Epithelial cell of umbilical artery (primary cell): ENCODE results near the gene SLC10A6. TPM values are rescaled to one million over a fixed set of nuclear protein-coding genes. Genes with fewer than 3 reads are reported as not detected.

Source experiments
- total RNA-seq: library from RNA; depleted of rRNA; stranded (reverse); fragments of >200 nt; gene quantifications from 2 replicates; pipeline ENCODE4 v1.2.3, GENCODE V29; 2014

SLC10A6 gene, protein sequence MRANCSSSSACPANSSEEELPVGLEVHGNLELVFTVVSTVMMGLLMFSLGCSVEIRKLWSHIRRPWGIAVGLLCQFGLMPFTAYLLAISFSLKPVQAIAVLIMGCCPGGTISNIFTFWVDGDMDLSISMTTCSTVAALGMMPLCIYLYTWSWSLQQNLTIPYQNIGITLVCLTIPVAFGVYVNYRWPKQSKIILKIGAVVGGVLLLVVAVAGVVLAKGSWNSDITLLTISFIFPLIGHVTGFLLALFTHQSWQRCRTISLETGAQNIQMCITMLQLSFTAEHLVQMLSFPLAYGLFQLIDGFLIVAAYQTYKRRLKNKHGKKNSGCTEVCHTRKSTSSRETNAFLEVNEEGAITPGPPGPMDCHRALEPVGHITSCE
- total RNA-seq, result not detected in 2 replicates

DNA sequence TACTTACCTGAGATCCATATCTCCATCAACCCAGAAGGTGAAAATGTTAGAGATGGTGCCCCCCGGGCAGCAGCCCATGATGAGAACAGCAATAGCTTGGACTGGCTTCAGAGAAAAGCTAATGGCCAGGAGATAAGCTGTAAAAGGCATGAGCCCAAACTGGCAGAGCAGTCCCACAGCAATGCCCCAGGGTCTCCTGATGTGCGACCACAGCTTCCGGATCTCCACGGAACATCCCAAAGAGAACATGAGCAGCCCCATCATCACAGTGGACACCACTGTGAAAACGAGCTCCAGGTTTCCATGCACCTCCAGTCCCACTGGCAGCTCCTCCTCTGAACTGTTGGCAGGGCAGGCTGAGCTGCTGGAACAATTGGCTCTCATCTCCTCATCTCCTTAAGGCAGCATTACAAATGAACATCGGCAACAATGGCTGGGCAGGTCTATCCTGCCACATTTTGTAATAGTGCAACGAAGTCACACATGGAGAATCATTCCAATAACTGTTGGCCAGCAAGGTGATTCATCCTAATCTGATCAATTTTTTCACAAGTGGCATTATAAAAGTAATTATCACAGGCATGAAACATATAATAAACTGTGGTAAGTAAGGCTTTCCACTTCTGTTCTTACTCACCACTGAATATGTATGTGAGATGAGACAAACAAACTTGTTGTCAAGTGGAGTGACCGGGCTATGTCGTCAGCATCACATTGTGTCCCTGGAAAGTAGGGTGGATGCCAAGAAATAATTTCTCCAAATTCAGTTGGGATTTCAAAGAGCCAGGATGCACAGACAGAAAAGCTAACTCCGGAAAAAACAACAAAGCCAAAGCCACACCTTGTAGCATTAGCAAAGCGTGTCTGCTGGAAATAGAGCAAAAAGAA lies at the start of gene SLC10A6:
Gene SLC10A6, minus strand, starts transcription at position 653 of the 888 bp plus-strand sequence. Its CDS starts 269 bp downstream, at position 384.

DNA sequence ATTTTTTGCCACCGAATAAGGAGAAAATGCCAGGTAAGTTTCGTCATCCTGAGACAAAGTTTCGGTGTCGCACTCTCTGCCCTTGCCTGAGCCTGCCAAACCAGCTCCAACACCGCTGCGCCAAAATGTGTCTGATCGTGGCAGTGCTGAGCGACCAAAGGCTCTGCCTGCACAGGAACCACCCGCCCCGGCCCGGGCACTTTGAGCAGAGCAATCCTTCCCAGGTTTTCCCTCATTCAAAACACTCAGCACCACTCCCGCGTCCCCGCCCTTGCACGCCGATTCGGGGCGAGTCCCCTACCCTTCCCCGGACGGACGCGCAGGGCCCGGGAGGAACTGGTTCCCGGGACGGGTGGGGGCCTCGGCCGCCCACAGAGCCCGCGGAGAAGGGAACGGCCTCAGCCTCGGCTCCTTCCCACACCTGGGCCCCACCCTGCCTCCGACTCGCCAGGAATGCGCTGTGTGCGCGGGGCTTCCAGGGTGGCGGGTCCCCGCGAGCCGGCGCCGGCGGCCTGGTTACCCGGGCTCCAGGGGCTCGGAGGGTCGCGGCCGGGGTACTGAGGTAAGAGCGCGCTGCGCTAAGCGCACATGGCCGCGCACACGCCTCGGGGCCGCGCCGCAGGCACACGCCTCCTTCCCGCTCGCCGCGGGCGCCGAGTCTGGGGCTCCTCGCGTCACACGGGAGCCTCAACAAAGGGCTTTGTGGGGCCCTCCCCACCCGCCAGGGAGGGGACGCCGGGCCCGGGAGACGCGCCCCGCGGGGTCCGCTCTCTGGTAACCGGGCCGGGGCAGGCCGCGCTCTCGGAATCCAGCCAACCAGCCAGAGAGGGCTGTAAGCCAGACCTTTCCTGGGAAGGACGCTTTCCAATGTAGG lies 42.8 kb upstream of the SLC10A6 start, which contains the start of gene C4orf36:
Gene C4orf36, minus strand, starts transcription at position 661 of the 874 bp plus-strand sequence. CDS start 902 bp downstream, outside the sequence.

Other genes with a start within 250 kb of the SLC10A6 start
- 0.30 and 0.32 TPM in 2 replicates for gene C4orf36, start 43.0 kb upstream of the SLC10A6 start, total RNA-seq
- gene AFF1, start 85.6 kb upstream of the SLC10A6 start, total RNA-seq, result 12.7 and 24.5 TPM in 2 replicates